Dermis microvascular lymphatic vessel endothelial cell (primary cell): ENCODE results near the gene ZNF436. TPM values are rescaled to one million over a fixed set of nuclear protein-coding genes. Genes with fewer than 3 reads are reported as not detected.

ENCODE experiments used
- DNase-seq, 2 donors: peaks; one replicate each; pipeline versions ENCODE4 v3.0.0 to v3.0.0-alpha.2; 2010; ENCODE audit warnings: low read depth in 2 of 2
- total RNA-seq: library from RNA; depleted of rRNA; stranded (reverse); fragments of >200 nt; gene quantifications from 2 replicates; pipeline ENCODE4 v1.2.1, GENCODE V29; 2014

Gene ZNF436
- total RNA-seq, 1 donor from 2014 or later = 16.8 TPM

DNA sequence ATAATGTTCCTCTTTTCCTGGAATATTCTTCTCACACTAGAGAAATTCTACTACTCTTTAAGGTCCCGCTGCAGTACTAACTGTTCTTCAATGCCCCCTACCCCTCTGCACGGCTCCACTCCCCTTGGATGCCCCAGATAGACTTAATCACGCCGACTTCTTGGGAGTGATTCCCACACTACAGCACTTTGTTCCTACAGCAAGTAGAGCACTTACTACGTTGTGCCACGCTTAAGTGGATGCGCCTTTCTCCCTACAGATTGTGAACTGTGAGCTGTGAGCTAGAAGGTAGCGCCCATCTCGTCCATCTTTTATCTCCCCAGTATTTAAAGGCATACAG is 2.2 kb downstream of the ZNF436 start:
- DNase-seq = no peak

DNA sequence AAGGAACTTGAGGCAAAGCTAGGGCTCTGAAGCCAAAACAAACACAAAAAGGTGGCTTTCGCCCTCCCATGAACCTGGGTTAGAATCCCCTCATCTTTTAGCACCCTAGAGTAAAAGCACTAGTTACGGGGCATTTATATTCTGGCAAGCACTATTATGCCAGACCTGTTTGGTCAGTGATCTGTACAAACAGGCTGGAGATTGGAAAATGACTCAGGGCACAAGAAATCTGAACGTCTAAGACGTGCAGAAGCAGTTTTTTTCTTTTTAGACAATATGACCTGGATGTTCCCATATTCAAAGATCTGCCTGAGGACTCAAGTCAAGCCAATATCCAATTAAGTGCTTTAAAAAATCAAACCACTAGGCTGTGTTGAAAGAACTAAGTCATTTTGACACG is 3.0 kb downstream of the ZNF436 start:
- DNase-seq = no peak

DNA sequence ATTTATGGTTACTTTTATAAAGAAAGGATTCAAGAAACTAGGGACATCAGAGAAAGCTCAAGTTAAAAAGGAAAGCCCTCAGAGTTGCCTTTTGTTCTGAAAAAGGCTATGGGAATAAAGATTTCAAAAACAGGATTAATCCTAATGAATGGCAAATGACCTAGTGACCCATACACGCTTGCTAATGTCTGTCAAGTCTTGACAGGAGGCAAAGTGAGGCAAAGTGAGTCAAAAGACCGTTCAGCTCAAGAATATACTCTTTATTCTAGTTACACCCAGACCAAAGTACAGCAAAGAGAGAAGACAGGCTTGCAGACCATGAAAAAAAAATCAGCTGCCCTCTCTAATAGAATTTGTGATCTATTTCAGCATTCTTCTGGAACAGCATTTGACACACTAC is 3.5 kb downstream of the ZNF436 start:
- DNase-seq = no peak

DNA sequence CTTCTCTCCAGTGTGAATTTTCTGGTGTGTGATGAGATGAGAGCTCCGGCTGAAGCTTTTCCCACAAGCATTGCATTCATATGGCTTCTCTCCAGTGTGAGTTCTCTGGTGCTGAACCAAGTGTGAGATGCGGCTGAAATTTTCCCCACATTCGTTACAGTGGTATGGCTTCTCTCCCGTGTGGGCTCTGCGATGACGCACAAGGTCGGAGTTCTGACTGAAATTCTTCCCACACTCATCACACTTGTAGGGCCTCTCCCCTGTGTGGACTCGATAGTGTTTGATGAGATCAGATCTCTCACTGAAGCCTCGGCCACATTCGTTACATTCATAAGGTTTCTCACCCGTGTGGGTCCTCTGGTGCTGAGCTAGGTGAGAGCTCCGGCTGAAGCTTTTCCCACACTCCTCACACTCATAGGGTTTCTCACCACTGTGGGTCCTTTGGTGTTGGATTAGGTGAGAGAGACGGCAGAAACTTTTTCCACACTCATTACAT is 7.4 kb downstream of the ZNF436 start:
- DNase-seq = no peak

DNA sequence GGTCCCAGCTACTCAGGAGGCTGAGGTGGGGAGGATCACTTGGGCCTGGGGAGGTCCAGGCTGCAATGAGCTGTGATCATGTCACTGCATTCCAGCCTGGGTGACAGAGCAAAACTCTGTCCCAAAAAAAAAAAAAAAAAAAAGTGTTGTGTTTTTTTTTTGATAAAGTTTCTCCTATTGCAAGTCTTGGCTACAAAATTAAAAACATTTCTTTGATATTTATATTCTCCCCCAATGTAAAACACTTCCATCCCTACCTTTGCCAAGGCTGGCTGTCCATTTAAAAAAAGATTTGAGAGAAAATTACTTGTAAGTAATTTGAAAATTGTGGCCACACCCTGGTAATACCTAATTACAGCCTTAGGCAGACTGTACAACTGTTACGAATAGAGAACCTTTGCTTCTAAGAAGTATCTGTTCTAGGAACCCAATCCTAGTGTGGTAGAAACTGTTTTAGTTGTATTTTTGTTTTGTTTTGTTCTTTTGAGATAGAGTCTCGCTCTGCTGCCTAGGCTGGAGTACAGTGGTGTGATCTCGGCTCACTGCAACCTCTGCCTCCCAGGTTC is 11.2 kb downstream of the ZNF436 start:
- no peak for DNase-seq

DNA sequence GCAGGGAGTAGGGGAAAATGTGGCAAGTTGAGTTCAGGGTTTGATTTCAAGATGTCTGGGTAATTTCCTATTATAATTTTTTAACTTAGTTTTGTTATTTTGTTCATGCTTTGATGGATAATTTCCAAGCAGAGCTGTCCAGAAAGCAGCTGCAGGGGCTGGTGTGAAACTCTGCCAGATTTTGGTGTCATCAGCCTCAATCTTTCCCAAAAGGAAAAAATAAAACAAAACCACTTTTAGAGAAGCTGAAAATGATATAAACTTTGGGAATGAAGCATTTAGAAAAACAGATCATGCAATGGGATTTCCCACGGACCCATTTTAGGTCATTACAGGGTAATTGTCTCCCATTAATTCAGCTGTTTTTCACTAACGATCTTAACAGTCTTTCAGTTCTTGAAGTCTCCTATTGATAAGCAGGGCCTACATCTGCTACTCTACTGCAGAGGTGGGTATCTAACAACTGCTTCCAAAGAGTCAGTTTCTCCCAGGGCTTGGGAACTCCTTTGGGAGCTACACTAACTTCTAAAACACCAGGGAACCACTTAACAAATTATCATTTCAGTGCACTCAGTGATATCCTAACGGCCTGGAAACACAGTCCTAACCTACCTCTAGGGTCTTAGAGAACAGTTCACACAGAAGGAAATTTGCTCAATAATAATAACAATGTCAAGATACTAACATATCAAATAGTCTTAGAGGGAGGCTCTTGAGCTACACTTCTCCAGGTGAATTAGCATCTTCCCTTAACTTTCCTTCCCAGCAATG is 12.3 kb downstream of the ZNF436 start:
- DNase-seq = no peak

DNA sequence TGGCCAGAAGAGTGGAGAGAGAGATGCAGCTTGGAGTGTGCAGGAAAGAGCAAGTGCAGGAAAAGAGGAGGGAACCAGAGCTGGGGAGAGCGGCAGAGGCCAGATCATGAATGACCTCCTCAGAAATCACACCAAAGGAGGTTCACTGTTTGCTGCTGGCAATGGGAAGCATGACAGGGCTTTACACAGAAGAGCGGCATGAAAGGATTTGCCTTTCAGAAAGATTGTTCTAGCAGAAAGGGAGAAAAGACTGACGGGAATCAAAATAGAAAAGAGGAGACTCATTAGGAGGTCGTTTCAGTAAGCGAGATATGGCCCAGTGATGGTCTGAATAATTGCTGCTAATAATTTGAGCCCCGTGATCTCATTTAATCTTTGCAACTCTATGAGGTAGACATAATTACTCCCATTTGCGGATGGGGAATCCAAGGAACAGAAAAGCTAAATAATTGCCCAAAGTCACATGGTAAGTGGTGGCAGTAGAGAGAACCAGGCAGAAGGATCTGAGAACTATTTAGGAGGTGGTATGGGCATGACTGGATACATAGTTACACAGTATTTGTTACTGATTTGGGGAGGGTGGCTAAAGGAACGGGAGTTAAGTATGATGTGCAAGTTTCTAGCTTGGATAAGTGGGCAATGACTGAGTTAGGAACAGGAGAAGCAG is 13.0 kb downstream of the ZNF436 start:
- no peak for DNase-seq

DNA sequence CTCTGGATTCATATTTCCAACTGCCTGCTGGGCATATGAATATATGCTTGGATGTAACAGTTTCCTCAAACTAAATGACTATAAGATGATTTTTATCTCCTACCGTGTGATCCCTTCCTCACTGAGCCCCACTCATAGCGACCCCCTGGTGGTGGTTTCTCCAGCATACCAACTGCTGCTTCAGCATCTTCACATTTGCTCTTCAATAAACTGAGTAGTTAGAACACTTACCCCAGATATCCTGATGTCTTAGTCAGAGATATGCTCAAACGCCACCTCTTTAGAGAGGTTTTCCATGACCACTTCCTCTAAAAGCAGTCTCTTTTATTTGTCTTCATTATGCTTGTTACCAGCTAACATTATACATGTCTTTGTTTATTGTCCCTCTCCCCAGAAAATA is 15.4 kb downstream of the ZNF436 start:
- DNase-seq = no peak

DNA sequence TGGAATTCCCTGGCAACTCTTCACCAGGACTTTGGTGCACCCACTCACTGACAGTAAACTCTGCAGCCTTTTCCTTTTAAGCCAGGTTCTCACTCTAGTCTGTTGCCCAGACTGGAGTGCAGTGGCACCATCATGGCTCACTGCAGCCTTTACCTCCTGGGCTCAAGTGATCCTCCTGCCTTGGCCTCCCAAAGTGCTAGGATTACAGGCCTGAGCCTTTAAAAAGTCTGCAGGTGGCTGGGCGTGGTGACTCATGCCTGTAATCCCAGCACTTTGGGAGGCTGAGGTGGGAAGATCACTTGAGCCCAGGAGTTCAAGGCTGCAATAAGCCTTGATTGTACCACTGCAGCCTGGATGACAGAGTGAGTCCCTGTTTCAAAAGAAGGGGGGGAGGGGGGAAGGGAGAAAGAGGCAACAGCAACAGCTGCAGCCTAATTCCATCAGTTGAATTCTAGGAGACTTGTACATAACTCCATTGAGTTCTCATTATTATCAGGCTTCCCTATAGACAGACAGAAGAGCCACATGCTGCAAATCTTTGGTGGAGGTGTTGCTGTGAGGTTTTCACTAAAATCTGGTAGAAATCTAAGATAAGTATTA is 17.4 kb downstream of the ZNF436 start:
- DNase-seq = no peak

DNA sequence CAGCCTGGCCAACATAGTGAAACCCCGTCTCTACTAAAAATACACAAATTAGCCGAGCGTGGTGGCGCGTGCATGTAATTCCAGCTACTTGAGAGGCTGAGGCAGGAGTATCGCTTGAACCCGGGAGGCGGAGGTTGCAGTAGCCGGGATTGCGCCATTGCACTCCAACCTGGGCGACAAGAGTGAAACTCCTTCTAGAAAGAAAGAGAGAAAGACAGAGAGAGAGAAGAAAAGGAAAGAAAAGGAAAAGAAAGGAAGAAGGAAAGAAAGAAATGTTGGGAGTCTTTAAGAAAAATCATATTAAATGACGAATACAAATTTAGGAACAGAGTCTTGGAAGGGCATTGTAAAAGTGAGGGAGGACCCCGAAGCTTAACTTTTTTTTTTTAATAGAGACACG is 23.7 kb downstream of the ZNF436 start:
- DNase-seq = no peak

DNA sequence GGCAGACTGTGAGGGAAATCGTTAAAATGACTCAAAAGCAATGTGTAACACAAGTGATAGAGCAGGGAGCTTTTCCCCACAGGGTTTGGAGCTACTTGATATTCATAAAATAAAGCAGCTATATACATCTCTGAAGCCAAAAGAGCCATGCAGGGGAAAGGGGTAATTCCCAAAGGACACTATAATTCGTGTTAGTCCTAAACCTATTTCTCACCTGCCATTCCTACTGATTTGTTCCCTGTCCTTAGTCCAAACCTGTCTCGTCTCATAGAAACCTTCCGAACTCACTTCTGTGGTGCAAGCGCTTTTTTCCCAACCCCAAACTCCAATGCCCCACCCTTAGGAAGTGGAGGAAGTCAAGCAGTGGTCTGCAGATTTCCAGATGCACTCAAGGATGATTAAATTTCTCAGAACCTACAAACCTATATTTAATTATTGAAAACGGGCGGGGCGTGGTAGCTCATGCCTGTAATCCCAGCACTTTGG is 24.6 kb downstream of the ZNF436 start:
- DNase-seq = no peak

DNA sequence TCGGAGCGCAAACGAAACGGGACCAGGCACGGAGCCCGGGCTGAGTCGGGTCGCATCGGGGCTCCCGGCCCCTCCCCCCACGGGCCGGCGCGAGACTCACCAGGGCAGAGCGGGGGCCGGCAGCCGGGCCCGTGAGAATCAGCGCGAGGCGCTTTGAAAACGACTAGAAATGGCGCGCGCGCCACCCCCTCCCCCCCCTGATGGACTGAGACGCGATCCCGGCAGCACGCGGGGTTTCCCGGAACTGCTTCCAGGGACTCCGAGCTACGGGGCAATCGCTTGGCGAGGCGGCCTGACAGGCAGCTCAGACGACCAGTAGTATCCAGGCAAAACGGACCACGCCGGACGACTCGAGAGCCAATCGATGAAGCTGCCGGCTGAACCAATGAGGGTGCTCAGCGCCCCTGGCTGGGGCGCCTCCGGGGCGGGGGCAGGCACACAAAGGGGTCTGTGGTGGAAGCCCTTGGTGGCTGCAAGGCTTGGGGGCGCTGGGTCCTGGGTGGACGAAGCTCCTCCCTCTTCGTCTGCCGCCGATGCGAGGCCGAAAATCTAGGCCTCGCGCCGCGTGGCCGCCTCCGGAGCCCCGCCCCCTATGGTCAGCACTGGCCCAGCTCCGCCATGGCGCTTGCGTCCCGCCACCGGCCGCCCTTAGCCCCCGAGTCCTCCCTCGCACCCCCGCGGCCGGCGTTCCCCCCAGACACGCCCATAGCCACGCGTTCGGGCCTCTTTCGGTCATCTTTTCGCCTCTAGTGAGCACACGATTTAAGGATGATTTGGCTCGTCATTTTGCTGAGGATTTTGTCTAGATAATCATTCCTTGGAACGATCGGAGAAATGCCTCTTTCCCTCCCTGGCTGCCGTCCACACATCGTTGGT is 25.3 kb downstream of the ZNF436 start, which contains the start of gene HNRNPR:
Gene HNRNPR (minus strand): TSS at position 174 of the 876 bp plus-strand sequence. CDS start 3,276 bp downstream, outside the sequence.
- peak; percentile 100 for DNase-seq

DNA sequence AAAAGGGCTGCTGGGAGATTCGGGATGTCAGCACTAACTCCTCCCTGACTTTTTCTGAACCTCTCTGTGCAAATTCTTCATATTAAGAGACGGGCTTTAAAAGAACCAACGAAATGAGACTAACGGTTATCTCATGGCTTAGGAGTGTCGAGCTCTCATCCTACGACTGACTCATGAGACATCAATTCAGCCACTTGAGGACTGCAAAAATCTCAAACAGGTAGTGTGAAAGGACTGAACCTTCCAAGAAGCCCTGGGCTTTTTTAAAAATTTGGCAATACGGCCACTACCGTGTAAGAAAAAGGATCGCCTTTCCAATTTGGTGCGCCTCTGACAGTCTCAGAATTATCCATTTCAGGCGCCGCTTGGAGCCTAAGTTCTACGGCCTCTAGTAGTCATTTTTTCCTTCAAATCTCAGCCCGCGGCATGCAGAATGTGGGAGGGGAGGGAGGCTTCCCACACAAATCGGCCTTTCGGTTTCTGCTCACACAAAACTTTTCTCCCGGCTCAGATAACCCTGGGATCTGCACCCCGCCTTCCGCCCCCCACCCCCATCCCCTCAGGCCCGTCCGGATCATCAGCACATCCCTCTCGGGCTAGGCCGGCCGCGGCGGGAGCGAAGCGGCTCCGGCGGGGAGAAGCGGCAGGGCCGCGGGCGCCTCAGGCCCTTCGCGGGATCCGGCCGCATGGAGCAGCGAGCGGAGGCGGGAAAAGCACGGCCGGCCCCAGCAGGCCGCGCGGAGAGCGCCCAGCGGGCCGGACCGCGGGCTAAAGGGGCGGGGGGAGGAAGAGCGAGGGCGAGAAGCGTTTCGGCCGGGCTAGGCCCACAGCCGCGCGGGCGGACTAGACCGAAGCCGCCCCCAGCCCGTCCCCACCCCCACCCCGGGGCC is 26.2 kb downstream of the ZNF436 start:
- DNase-seq = peak in 1 of 2 donors; percentile 53

DNA sequence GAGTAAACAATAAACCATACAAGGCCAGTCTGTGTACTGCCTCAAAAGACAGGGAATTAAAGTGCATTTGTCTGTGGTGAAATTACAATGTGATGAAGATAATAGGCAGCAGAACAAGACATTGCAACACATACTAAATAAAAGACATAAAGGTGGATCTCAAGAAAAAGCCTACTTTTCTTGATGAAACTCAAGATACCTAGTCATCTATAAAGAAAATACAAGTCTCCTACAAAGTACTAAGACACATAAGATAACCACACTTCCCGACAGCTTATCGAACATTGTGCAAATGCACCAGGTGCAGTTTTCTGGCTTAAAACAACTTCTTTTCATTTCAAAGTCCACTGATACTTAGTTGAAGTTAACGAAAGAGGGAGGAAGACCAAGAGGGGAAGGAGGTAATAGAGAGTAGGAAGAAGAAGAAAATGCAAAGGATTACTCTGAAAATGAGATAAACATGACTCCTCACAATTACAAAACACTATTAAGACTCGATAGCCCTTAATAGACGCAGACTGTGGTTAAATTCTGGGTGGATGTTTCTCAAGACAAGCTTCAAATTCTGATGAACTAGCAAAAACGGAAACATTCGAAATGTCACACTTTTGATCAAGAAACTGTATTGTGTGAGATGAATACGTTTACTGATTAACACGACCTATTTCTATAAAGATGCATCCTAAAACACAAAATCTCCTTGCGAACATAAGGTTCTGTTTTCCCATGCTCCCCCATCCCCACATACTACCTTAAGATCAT is 27.5 kb downstream of the ZNF436 start:
- no peak for DNase-seq

DNA sequence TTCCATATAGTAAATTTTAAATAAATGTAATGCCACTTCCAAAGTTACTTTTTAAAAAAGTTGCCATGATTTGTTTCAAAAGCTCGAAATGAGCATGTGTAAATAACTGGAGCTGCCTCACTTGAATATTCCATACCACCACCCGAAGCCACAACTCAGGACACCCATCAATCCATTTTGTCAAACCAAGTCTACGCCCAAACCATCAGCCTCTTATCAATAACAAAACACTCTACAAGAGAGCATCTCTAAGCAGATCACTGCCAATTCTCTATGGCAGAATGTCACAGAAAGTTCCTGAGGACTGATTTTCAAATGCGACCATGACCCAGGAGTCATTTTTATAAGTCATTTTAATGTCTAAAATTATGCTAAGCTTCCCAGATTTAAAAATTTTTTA is 30.0 kb downstream of the ZNF436 start:
- DNase-seq = no peak

DNA sequence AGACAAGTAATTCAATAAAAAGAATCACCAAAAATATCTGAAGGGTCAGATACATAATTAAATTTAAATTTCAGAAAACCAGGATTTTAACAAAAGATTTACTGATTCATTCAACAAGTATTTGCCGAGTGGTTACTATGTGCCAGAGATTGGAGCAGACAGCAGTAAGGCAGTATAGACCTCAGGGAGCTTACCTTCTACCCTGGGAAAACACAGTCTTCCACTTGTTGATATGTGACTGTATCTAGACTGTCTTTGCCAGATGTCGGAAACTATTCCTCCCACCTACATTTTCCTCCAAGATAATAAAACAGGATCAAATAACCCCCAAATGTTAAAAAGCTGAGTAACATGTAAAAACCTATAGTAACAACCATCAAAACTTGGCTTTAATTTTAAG is 31.8 kb downstream of the ZNF436 start:
- no peak for DNase-seq

DNA sequence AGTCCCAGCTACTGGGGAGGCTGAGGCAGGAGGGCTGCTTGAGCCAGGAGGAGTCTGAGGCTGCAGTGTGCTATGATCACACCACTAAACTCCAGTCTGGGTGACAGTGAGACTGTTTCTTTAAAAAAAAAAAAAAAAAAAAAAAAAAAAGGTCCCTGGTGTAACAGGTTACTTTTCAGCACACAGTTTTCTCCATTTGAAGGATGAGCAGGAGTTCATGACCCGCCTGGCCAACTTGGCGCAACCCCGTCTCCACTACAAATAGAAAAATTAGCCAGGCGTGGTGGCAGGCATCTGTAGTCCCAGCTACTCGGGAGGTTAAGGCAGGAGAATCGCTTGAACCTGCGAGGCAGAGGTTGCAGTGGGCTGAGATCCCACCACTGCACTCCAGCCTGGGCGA is 37.9 kb downstream of the ZNF436 start:
- DNase-seq = no peak

DNA sequence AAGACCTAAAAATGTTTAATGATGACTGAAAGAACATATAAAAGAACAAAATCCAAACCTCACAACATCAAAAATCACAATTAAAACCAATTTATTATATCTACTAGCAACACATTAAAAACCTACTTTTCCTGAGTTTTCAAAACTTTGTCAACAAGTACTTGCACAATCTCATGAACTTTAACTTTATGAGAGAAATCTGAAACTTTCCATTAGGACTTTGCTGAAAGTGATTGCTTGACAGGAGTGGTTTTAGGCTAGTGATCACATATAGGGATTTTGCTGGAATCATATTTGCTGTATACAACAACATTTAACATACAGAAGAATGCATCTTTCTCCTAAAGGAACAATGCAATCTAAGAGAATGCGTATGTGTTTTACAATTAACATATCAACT is 38.8 kb downstream of the ZNF436 start:
- no peak for DNase-seq

DNA sequence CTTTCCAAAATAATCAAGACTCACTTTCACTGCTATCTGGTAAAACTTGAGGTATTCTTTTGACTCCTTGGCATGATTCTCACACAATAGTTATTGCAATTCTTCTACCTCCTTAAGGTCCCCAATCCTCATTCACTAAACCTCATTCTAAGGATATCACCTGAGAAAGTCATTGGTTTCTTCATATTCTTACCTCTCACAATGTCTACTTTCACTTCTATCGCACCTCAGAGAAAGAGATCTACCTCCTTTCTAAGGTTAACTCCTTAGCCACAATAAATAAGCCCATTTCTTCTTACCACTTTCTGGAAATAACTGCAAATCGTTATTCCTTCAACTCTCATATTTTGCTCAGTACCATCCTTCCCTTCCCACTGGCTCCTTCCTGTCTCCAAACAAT is 44.2 kb downstream of the ZNF436 start:
- no peak for DNase-seq
